Subcutaneous abdominal adipose tissue (tissue), 5 donors: ENCODE measurements around the gene ANXA11.

Experiments
- H3K27ac ChIP-seq: one replicate; pipeline ENCODE4 v1.7.0; 2013; ENCODE audit warnings: low read depth, mild to moderate bottlenecking, inconsistent platforms, low read length, moderate library complexity
- H3K27me3 ChIP-seq, 5 donors: one replicate each; pipeline ENCODE4 v1.7.0; 2013; ENCODE audit warnings: low read length in 5 of 5, inconsistent platforms in 1 of 5; ENCODE audit not compliant: control insufficient read depth in 5 of 5, insufficient read depth in 4 of 5
- H3K36me3 ChIP-seq, 5 donors: one replicate each; pipeline ENCODE4 v1.7.0; 2013; ENCODE audit warnings: low read length in 5 of 5; ENCODE audit not compliant: control insufficient read depth in 5 of 5, insufficient read depth in 5 of 5
- H3K4me1 ChIP-seq, 5 donors: one replicate each; pipeline ENCODE4 v1.7.0; 2013; ENCODE audit warnings: low read length in 5 of 5, mild to moderate bottlenecking in 3 of 5, moderate library complexity in 1 of 5; ENCODE audit not compliant: control insufficient read depth in 5 of 5, insufficient read depth in 5 of 5
- H3K4me3 ChIP-seq, 5 donors: one replicate each; pipeline ENCODE4 v1.7.0; 2013; ENCODE audit warnings: low read length in 5 of 5, low read depth in 1 of 5
- H3K9ac ChIP-seq, 5 donors: one replicate each; pipeline ENCODE4 v1.7.0; 2013; ENCODE audit warnings: low read length in 5 of 5, mild to moderate bottlenecking in 4 of 5, moderate library complexity in 3 of 5
- H3K9me3 ChIP-seq, 5 donors: one replicate each; pipeline ENCODE4 v1.7.0; 2013; ENCODE audit warnings: low read length in 5 of 5; ENCODE audit not compliant: control insufficient read depth in 5 of 5
- donor health status: healthy.
- donor health status: healthy.
- donor health status: healthy.
- donor health status: healthy.
- donor health status: healthy.

The ANXA11 gene

DNA sequence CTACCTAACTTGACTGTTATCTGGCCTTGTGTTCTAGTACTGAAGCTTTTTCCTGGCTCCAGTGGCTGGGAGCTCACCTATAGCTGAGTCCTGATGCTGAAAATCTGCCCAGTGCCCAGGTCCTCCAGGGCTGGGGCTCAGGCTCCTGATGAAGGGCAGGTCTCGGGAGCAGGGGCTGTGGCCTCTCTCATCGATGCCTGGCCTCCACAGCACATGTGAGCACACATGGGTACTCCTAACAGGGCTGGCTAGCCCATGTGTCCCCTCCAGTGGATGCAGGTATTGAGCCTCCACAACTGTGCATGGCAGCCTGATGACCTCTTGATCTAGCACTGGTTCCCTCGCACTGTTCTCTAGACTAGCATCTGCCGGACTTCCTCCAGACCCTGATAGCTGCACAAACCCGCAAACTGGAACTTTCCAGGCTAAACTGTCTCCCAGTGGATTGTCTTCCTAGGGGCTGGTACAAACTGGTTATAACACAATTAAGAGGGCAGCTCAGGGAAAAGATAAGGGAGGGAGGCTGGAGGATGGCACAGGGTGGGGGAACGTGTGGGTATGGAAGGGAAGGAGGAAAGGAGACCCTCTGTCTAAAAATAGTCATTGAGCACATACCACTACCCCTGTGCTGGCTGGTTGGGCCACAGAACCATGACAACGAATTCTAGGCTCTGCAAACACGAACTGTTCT is 37.7 kb downstream of the ANXA11 start:
- Histone ChIP-seq H3K4me3 (no peak overlapping the region), H3K9ac (peak overlapping the region in 1 of 5 donors; percentile 12), H3K9me3 (no peaks in the 10 kb centered on the region), H3K36me3 (peaks cover 0 to 92% (median 76%) of the 10 kb centered on the region in 5 donors), H3K27ac (peak overlapping the region; percentile 89), H3K4me1 (peaks cover 17 to 79% (median 67%) of the 10 kb centered on the region in 5 donors), H3K27me3 (no peaks in the 10 kb centered on the region)

DNA sequence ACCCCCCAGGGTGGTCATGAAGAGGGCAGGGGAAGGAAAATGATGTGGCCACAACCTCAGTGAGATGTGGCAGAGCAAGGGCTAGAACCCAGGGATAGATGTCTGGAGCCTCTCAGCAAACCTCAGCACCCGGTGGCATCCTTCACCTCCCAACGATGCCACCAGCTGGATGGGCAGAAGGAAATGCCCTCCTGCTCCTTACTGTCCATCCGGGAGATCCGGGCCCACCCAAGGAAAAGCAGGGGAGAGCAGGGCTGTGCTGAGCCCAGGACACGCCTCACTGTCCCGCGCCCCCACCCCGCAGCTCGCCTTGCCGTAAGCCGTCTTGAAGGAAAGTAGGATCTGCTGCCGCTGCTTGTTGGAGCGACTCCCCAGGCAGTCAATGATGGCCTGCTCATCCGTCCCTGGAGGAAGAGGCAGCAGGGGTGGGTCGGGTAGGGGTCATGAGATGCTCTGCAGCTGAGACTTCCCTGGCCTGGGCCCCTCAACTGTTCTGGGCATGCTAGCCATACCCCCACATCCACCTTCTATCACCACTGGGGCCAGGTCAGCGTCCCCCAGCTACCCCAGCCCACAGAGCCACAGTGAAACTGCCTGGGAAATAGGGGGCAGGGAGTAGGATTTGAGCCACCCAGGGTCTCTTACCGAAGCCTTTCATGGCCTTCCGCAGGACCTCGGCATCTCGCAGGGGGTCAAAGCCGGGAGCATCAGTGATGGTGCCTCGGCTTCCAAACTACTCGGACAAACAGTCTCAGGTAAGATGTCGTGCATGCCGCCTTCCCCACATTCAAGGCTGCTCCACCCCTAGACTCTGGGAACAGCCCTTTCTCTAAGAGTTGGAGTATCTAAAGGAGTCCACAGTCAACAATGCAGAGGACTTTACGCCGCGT is 38.5 kb downstream of the ANXA11 start:
- Histone ChIP-seq H3K9ac (peak overlapping the region in 1 of 5 donors; percentile 20), H3K4me3 (peak overlapping the region in 1 of 5 donors; percentile 8), H3K9me3 (no peaks in the 10 kb centered on the region), H3K27ac (peak overlapping the region; percentile 89), H3K27me3 (no peaks in the 10 kb centered on the region), H3K4me1 (peaks cover 22 to 80% (median 71%) of the 10 kb centered on the region in 5 donors), H3K36me3 (peaks cover 0 to 92% (median 76%) of the 10 kb centered on the region in 5 donors)

DNA sequence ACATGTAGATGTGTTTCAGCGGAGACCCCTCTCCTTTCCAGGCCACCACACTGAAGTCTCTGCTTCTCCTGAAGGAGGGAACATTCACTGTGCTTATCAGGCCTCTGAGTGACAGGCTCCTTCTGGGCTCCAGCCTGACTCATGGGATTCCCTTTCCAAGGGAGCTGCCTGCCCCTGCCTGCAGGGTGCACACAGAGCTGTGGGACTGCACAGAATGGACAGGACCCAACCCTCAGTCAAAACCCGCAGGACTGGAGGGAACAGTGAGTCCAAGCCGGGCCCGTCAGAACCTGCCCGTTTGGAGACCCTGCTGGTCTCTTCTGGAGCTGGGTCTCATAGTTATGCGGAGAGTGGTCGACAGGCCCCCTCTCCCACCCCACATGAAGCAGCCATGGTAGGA is 40.2 kb downstream of the ANXA11 start:
- peak overlapping the region; percentile 89 for H3K27ac ChIP-seq
- no peak overlapping the region for H3K4me3 ChIP-seq
- H3K4me1 ChIP-seq = peaks cover 24 to 92% (median 76%) of the 10 kb centered on the region in 5 donors
- H3K36me3 ChIP-seq = peaks cover 0 to 93% (median 75%) of the 10 kb centered on the region in 5 donors
- H3K9ac ChIP-seq = peak overlapping the region in 2 of 5 donors; percentile 3 to 50
- H3K9me3 ChIP-seq = no peaks in the 10 kb centered on the region
- no peaks in the 10 kb centered on the region for H3K27me3 ChIP-seq

DNA sequence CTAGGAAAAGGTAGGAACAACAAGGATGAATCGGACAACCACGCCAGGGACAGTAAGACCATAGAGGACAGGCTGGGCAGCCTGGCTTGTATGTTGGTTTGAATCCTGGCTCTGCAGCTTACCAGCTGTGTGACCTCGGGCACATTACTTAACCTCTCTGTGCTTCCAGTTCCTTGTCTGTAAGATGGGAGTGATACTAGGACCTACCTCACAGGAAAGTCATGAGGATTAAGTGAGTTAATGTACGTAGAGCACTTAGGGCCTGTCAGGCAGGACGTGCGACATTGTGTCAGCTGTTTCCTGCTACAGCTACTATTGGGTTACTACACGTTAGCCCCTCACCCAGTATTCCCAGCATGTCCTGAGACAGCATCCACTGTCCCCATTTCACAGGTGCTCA is 40.7 kb downstream of the ANXA11 start:
- peaks cover 0 to 93% (median 78%) of the 10 kb centered on the region in 5 donors for H3K36me3 ChIP-seq

DNA sequence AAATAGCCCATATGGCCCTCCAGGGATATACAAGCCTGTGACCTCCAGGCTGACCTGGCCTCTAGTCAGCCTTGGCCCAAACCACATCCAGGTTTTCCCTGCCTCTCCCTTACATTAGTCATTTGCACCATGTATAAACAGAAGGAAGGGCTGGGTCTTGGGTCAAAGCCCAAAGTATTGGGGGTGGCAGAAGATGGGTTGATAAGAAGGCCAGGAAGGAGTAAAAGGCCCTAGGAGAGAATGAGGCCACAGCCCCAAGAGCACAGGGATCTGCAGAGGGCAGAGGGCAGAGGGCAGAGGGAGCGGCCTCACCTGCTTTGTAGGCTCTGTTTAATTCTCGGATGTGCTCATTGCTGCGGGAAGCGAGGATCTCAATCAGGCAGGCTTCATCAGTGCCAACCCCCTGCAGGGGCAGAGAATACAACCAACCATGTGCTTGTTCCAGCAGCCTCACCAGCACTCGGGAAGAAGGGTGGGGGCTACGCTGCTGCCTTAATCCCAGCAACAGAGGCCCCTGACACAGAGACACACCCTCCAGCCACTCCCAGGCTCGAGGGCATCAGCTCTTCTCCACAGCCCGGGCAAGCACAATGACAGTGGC is 41.5 kb downstream of the ANXA11 start:
- Histone ChIP-seq H3K27ac (peak overlapping the region; percentile 89), H3K36me3 (peaks cover 0 to 93% (median 75%) of the 10 kb centered on the region in 5 donors), H3K27me3 (no peaks in the 10 kb centered on the region), H3K4me3 (peak overlapping the region in 1 of 5 donors; percentile 46), H3K9me3 (no peaks in the 10 kb centered on the region), H3K9ac (peak overlapping the region in 2 of 5 donors; percentile 3 to 36), H3K4me1 (peaks cover 29 to 99% (median 81%) of the 10 kb centered on the region in 5 donors)

More for the DNA sequence above, 40.7 kb downstream of the ANXA11 start:
- peak overlapping the region in 1 of 5 donors; percentile 46 for H3K4me3 ChIP-seq
- H3K9ac ChIP-seq = peak overlapping the region in 3 of 5 donors; percentile 32 to 50 (median 36)
- peaks cover 24 to 98% (median 78%) of the 10 kb centered on the region in 5 donors for H3K4me1 ChIP-seq
- H3K27me3 ChIP-seq = no peaks in the 10 kb centered on the region
- H3K27ac ChIP-seq = peak overlapping the region; percentile 89
- H3K9me3 ChIP-seq = no peaks in the 10 kb centered on the region

DNA sequence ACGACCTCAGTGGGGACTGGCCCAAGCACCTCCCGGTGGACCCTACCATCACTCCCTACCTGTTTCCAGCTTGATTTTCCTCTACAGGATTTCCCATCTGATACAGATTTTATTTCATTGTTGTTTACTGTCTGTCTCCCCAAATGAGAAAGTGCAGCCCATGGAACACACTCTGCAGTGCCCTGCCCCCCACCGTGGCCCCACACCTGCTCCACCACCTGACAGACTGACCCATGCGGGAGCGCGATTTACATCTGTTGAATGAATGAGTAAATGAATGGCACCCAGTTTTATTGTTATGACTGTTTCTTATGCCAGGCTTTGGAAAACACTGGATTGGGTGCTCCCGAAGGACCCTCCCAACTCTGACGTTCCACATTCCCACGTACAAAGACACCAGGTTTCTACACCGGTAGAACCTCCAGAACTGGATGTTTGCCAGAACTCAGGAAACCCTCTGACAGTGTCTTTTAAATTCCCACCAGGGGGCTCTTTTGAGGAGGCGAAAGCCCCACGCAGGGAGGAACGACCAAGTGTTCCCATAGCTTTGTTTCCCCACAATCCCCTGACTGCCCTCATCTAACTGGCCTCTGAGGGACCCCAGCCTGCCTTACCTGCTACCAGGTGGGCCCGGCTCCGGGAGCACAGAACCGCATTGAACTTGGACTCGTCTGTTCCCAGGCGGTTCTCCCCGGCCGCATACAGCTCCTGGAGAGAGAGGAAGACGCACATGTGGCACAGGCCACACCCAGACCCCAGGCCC is 43.8 kb downstream of the ANXA11 start:
- Histone ChIP-seq H3K9me3 (no peaks in the 10 kb centered on the region), H3K4me1 (peaks cover 36 to 91% (median 69%) of the 10 kb centered on the region in 5 donors), H3K9ac (peak overlapping the region in 1 of 5 donors; percentile 56), H3K36me3 (peaks cover 0 to 94% (median 82%) of the 10 kb centered on the region in 5 donors), H3K4me3 (no peak overlapping the region), H3K27me3 (no peaks in the 10 kb centered on the region), H3K27ac (peak overlapping the region; percentile 50)

DNA sequence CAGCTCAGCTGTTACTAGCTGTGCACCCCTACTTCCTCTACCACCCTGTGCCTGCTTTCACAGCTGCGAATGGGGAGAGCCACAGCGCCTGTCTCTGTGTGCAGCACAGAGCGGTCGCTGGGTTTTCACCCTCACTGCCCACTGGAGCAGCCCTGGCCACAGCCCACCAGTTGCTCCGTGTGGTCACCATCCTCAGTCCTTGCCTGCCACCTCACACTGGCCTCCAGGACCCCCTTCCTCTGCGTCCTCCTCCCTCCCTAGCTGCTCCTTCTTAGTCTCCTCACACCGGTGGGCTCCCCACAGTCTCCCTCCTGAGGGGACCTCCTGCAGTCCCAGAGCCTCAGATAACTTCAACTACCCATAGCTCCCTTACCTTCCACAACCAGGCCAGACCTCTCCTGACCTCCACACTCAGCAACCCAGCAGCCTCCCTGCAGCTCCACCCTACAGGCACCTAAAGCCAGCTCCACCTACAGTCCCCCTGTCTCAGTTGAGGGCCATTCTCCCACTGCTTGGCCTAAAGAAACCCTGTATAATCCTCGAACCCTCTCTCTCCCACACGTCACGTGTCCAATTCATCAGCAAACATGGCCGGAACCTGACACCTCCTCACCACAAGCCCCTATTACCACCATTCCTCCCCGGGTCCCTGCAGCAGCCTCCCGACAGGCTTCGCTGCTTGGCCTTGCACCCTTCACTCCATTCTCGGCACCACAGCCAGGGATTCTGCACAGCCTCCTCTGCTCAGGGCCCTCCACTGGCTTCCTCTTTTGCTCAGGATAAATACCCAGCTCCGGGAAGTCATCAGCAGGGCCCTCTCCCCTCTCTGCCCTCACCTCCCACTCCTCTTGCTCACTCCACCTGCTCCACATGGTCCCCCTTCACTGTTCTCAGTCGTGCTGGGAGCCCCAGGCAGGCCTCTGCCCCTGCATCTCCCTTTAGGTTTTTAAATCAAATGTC is 44.7 kb downstream of the ANXA11 start:
- H3K27ac ChIP-seq = peak overlapping the region; percentile 91
- no peak overlapping the region for H3K4me3 ChIP-seq
- no peaks in the 10 kb centered on the region for H3K27me3 ChIP-seq
- H3K4me1 ChIP-seq = peaks cover 35 to 89% (median 63%) of the 10 kb centered on the region in 5 donors
- no peaks in the 10 kb centered on the region for H3K9me3 ChIP-seq
- H3K9ac ChIP-seq = no peak overlapping the region
- peaks cover 0 to 98% (median 87%) of the 10 kb centered on the region in 5 donors for H3K36me3 ChIP-seq

DNA sequence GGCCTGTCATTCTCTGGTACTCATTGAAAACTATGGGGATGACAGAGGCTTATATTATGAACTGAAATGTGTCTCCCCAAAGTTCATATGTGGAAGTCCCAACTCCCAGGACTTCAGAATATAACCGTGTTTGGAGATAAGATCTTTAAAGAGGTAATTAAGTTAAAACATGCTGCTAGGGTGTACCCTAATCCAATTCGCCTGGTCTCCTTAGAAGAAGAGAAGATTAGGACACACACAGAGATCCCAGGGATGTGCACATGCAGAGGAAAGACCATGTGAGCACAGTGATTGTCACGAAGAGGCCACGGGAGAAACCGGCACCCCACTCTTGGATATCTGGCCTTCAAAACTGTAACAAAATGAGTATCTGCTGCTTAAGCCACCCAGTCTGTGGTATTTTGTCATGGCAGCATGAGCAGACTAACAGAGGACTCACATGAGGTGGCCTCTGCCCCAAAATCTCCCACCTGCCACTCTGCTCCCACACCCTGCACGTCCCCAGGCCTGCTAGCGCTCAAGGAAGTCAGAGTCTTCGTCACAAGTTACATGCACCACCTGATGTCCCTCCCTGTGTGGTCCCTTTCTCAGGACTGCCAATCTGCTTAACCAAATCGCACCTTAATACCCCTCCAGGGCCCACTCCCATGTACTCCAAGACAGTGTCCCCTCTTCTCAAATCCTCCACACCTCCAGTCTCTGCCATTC is 46.0 kb downstream of the ANXA11 start:
- Histone ChIP-seq H3K27ac (peak overlapping the region; percentile 91), H3K27me3 (no peaks in the 10 kb centered on the region), H3K4me3 (peak overlapping the region in 2 of 5 donors; percentile 4 to 13), H3K9me3 (no peaks in the 10 kb centered on the region), H3K9ac (peak overlapping the region in 1 of 5 donors; percentile 17), H3K36me3 (peaks cover 0 to 98% (median 90%) of the 10 kb centered on the region in 5 donors), H3K4me1 (peaks cover 36 to 87% (median 62%) of the 10 kb centered on the region in 5 donors)
